ENCODE results near the gene DIRAS1. TPM values are rescaled to one million over a fixed set of nuclear protein-coding genes. Genes with fewer than 3 reads are reported as not detected.

Gene DIRAS1
- total RNA-seq, 1 experiment from 2014 or later = 7.8 TPM

GRCh38 chr19:2676823-2677222, 44.3 kb downstream of the DIRAS1 start:
- H3K4ac ChIP-seq (ENCODE audit: low read depth, low read length) = no peak overlapping the region
- no peak overlapping the region for H2BK5ac ChIP-seq (ENCODE audit: insufficient read length, low read length)
- peak overlapping the region in 1 of 3 experiments; percentile 54; a peak in 1 of 7 replicates for H3K27ac Mint-ChIP-seq
- H3K4me1 Mint-ChIP-seq = peaks cover 12 to 20% of the 10 kb centered on the region in 2 experiments
- no peak overlapping the region for H3K4me2 ChIP-seq (ENCODE audit: insufficient read depth, insufficient read length, low read length)
- TF ChIP-seq CTCF (conservative IDR thresholded peaks at IDR 0.05) = no peak
- H2BK12ac ChIP-seq (ENCODE audit: insufficient read length, low read depth, low read length) = no peak overlapping the region
- H3K23ac ChIP-seq (ENCODE audit: insufficient read length, low read depth, low read length) = no peak overlapping the region
- no peak overlapping the region for H2BK120ac ChIP-seq (ENCODE audit: low read depth, low read length, poor library complexity, severe bottlenecking)
- peaks cover 34% of the 10 kb centered on the region for H3K27me3 Mint-ChIP-seq (ENCODE audit: low read depth)
- no peak overlapping the region for H4K5ac ChIP-seq (ENCODE audit: insufficient read length, low read depth, low read length)
- no peak overlapping the region for H2AFZ ChIP-seq (ENCODE audit: low read length)
- no peak overlapping the region for H3K9ac ChIP-seq (ENCODE audit: extremely low read depth, insufficient read length, low read length)
- H3K79me2 ChIP-seq (ENCODE audit: insufficient read depth, low read length) = no peaks in the 10 kb centered on the region
- H4K20me1 ChIP-seq (ENCODE audit: control insufficient read depth, insufficient read depth, insufficient read length) = no peaks in the 10 kb centered on the region
- no peak overlapping the region for H3K27ac ChIP-seq (ENCODE audit: insufficient read length, low read depth, low read length)
- H3K36me3 Mint-ChIP-seq (ENCODE audit: insufficient read depth in 1 of 3, low read depth in 3 of 3) = peaks cover 0 to 5% (median 5%) of the 10 kb centered on the region in 3 experiments; a peak in 5 of 7 replicates
- H3K79me1 ChIP-seq (ENCODE audit: insufficient read depth, low read depth, low read length, poor library complexity, severe bottlenecking) = no peaks in the 10 kb centered on the region
- H3K4me3 Mint-ChIP-seq = no peak overlapping the region
- H3K9me3 ChIP-seq (ENCODE audit: control insufficient read depth, low read depth, low read length) = no peaks in the 10 kb centered on the region
- no peaks in the 10 kb centered on the region for H3K27me3 ChIP-seq (ENCODE audit: insufficient read depth, low read length)
- H3K9me3 Mint-ChIP-seq = peaks cover 0 to 2% of the 10 kb centered on the region in 2 experiments; a peak in 2 of 5 replicates
- no CpG with 5 or more reads among the region's 12 CpGs for WGBS (ENCODE audit: extremely low coverage, insufficient read length, low lambda C conversion rate)
- H2BK20ac ChIP-seq (ENCODE audit: low read depth, low read length, poor library complexity, severe bottlenecking) = no peak overlapping the region
- H3K23me2 ChIP-seq (ENCODE audit: insufficient read length, low read depth, low read length, poor library complexity, severe bottlenecking) = no peaks in the 10 kb centered on the region
- H2AK5ac ChIP-seq (ENCODE audit: insufficient read length, low read length) = no peak overlapping the region
- peaks cover 4% of the 10 kb centered on the region; the same call in 1 of the 2 replicates for H3K4me1 ChIP-seq (ENCODE audit: insufficient read depth, low read length)
- no peak for DNase-seq
- H2BK15ac ChIP-seq (ENCODE audit: low read depth, low read length) = no peak overlapping the region
- no peak overlapping the region for H4K8ac ChIP-seq (replicated peaks; ENCODE audit: insufficient read length, low read depth, low read length)
- no peak overlapping the region for H3T11ph ChIP-seq (ENCODE audit: low read length)
- H3K18ac ChIP-seq (ENCODE audit: insufficient read length, low read depth, low read length) = no peak overlapping the region
- no peak overlapping the region for H3K14ac ChIP-seq (ENCODE audit: insufficient read depth, low read length)
- no peak overlapping the region for H3K56ac ChIP-seq (ENCODE audit: insufficient read length, low read depth, low read length)
- no peak overlapping the region for H4K91ac ChIP-seq (ENCODE audit: insufficient read length, low read depth, low read length)

Data from H9 (cell line).